ENCODE results near the gene ZMYND8.

Gene ZMYND8

DNA sequence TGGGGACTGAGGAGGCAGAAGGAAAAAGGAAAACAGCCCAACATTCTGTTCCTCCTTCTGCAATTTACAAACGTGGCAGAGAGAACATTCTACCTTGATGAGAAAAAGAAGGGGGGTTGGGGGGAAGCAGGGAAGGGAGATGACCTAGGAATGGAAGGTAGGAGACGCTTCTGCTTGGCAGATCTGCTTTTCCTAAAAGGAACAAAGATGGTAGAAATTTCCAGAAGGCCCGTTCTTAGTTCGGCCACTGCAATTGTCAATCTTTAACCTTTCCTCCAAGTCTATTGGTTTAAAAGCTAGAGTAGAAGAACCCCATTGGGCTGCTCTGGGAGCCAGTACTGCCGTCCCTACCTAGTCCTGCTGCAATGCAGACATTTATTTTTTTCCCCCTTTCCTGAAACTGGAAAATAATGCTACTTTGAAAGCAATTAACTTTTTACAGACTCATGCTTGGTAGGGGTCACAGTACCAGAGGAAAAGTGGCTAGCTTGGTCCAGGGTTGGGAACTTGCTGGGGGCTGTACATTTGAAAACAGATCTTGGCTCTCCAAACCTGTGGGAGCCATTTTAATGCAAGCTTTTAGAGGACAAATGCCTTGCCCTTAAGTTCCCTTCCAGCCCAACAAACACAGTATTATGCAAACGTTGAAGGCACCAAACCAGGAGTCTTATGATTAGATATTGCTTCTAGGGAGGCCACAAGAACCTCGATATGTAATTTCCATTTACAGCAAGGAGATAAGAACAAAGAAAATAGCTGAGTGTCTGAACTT is 2.6 kb downstream of the ZMYND8 start:
- no peak for DNase-seq

DNA sequence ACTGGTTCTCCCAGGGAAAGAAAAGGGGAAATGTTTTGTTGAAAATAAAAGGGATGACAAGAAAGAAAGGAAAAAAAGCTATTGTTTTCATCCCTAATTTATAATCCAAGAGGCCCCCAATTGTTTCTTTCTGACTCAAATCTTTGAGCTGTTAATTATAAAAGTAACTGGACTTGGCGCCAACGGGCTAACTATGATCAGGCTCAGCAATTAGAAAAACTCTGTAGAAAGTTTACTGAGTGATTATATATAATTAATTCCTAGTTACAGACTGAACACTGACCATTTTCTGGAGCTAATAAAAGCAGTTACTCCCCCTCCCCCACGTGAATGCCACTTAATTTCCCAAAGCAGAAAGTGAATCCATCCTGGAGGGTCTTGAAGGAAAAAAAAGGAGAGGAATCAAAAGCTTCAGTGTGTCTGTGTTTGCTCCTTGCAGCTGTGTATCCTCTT is 3.2 kb downstream of the ZMYND8 start:
- no peak for DNase-seq

DNA sequence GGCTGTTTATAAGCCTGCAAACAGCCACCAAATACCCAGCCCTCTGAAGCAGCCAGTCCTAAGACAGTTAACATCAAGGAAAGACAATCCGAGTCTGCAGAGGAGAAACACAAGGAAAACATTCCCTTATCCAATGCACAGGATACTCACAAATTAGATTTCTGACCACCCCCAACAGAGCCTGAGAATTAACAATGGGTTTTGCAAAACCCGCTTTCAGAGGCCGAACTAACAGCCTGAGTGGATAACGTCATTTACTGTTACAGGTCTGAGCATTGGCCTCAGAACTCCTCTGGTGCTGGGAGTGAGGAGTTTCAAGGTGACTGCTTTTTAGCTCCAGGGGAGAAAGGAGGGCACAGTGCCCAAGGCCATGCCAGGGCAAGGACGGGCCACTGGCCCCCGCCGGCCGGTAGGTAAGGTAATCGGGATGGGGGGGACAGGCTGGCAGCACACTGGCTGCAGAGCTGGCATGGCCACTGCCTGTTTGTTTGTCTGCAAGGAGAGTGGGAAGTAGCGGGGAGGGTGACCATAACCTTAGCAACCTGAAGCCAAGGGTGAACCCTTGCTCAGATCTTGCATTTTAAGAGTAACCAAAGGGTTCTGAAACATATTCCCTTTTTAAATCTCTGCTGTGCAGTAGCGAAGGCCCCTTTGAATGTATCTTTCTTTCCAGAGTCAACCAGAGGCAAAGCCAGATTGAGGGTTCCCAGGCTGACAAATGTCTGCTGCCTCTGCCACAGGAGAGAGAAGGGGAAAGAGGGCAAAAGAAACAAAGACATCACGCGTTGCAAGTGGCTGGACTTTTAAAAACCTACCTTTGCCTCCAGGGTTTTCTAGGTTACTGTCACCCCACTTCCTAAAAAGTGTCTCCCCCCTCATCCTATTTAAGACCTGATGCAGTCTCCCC is 3.9 kb downstream of the ZMYND8 start:
- DNase-seq, result no peak

DNA sequence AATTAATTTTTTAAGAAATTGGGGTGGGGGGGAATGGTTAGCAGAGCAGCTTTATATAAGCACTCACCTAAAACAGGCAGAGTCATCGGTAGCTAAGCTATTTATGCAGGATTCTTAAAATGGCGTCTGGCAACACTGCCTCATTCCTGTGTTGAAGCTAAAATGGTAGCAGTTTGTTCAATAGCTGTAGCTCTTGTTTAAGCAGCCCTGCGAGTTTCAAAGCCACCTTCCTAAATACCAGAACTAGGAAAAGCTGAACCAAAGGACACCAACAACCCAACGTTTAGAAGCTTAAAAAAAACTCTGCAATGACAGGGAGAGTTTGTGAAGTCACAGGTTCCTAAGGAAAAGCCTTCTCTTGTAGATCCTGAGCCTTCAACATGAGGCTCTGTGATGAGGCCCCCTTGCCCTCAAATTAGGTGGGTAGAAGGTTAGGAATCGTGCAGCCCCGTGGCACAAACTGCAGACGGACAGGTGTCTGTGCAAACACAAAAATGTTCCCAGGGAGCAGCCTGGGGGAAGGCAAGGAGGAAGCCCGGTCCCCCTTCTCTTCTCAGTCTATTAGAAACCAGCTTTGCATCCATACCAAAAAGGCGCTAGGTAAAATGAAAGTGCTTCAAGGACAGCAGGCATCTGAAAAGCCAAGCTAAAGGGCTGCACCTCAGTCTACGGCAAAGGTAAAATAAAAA is 4.7 kb downstream of the ZMYND8 start:
- DNase-seq, result no peak

DNA sequence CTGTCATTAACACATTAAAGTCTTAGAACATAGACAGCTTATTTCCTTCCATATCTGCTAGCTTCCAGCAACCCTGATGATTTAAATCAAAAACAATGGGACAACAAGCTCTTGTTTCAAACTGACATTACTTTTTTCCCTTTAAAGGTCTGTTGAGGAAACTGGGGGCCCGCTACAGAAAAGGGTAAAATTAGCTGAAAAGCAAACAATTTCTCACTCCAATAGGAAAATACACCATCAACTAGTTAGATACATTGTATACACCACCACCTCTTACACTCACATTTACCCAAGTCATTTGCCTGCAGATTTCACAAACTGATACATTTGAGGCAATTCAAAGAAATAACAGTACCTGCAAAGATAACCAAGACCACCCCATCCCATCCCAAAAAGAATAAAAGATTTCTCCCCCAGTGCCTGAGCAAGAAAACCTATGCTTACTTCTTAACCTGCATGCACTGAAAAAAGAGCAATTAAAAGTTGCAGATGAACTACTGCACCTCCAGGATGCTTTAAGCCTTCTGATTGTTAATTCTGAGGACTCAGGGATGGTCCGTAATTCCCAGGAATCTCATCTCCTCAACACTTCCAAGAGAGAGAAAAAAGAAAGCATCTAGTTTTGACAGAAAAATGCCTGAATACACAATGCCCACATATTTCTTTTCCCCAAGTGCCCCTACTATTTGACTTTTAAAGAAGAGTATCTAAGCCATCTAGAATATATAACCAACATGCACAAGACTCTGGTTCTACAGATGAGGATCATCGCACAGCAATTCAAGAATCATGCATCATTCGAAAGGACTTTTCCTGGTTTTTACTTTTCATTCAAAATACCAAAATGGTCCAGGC is 5.6 kb downstream of the ZMYND8 start:
- no peak for DNase-seq

DNA sequence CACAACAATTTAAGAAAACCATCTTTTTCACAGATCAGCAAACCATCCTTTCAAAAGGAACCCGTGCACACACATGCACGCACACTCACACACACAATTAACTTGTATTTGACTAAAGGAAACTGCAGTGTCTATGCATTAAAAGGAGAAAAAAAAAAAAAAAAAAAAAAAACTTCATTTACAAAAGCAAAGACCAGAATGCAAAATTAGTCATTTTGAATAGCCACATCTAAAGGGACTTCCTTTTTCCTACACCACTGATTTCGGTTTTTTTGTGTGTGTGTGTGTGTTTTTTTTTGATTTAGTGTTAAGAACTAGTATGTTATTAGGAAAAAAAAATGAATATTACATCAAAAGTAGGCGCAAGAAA is 6.3 kb downstream of the ZMYND8 start:
- DNase-seq, result no peak

DNA sequence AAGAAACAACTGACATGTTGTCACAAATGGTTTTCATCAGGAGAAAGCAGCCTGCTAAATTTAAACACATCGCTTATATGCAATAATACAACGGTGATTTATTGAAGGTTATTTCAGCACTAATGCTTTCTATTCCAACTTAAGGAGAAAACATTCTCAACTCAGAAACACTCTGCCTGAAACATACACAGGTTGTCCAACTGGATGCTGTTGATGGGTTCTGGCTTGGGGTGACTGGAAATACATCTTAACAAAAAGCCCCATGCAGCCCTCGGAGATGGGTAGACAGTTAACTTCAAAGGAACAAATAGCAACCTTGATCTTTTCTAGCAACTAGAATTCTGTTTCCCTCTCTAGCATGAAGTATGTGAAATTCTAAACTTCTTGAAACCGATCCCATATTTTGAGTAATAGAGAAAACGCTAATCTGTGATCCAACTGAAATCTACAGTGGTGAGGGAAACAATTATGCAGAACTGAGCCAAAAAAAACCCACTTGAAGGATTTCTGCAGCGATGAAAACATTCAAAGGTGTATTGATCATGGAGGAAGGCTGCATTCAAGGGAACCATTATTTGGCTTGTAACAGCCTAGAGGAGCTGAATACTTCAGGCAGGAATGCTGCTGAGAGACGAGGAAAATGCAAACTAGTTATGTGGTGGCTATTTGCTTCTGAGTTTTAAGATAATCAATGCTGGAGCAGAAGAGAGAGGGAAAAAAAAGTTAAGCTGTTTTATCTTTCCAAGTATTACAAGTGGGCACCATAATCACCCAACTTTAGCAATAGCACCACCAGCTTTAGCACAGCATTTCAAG is 6.9 kb downstream of the ZMYND8 start:
- no peak for DNase-seq

DNA sequence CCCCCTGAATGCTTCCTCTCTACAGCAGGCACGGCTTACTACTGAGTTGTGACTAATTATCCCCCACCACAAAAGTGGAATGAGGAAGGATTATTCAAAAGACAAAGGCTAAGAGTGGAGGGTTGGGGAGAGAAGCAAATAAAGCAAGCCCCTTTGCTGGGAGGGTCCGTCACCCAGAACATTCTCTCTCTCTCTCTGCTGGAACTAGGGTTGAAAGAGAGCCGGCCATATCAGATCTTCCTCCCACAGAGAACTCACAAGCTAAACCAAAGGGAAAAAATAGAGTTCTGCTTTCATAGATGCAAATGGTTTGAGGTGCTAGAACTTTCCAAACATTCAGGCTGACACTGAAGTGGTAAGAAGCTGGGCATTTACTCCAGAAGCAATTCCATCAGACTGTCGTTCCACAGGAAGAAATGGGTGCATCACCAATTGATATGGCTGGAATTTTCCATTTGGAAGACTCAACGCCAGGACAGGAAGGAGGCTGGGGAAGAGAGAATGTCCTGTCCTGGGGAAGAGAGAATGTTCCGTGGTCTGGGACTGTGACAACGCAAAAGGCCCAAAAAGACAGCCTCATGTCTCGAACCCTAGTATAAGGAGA is 7.9 kb downstream of the ZMYND8 start:
- DNase-seq, result no peak

DNA sequence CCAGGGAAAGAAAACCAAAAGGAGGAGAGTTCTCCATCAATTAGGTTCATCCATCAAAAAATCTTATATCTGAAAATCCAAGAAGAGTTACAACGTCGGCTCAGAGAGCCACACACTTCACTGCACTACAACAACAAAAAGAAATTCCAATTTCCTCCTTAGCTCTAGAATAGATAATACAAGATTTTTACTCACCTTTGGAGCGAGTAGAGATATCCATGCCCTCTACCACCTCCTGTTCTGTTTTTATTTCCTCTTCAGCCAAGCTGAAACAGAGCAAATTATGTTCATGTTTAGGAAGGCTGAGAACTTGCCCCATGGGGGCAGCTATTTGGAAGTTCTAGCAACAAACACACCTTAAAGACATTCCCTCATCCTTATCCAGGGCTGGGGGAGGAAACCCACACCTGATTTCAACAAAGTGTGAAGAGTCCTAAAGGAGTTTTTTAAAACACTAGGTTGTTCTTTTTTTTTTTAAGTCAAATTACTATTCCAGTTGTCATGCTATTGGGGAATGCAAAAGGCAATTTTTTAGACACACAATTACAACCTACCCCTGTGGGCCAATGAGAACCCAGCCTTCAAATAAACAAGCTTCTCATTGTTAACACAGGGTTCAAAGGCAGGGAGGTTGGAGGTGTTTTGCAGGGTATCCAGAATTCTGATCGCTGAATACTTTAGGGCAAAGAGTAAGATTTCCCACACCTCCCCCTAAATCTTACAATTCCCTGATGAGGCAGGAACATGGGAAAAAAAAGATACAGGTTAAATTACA is 8.7 kb downstream of the ZMYND8 start:
- DNase-seq, result no peak

DNA sequence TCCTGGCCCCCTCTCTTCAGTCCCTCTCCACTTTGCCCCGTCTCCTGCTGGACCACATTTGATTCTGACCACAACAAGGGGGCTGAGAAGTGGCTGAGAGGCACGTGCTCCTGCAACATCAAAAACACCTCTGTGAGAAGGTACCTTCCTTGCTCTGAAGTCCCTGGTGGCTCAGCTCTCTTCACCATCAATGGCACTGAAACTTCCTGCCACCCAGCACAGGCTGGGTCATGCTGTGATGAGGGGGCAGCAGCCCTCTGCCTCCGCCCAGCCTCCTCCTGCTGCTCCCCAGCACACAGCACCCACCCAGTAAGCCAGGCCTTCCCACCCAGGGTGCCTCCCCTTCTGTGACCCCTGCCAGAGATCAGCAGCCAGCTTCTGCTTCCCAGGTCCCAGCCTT is 10.3 kb downstream of the ZMYND8 start:
- DNase-seq, result no peak

DNA sequence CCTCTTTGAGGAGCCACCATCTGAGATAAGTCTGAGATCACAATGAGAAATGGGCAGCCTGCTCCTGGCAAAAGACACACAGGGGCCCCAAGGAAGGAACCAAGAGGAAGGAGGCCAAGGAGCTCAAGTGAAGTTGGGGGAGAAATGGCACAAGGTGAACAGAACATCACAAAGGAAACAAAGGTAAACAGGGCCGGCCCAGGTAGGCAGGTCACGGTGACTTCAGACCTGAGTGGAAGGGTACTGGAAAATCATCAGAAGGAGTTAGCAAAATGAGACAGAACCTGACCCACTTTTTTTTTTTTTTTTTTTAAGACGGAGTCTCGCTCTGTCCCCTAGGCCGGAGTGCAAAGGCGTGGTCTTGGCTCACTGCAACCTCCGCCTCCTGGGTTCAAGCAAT is 11.3 kb downstream of the ZMYND8 start:
- DNase-seq, result no peak

DNA sequence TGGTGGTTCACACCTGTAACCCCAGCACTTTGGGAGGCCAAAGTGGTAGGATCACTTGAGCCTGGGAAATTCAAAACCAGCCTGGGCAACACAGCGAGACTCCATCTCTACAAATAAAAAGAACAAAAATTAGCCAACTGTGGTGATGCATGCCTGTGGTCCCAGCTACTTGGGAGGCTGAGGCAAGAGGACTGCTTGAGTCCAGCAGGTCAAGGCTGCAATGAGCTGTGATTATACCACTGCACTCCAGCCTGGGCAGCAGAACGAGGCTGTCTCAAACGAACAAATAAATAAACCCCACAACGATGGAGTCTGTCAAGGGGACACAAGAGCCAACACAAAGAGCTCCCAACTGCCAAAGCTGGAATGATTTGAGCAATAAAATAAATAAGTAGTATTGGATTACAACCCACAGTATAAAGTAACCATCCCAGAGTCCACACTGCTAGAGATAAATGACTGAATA is 13.5 kb downstream of the ZMYND8 start:
- DNase-seq, result no peak

DNA sequence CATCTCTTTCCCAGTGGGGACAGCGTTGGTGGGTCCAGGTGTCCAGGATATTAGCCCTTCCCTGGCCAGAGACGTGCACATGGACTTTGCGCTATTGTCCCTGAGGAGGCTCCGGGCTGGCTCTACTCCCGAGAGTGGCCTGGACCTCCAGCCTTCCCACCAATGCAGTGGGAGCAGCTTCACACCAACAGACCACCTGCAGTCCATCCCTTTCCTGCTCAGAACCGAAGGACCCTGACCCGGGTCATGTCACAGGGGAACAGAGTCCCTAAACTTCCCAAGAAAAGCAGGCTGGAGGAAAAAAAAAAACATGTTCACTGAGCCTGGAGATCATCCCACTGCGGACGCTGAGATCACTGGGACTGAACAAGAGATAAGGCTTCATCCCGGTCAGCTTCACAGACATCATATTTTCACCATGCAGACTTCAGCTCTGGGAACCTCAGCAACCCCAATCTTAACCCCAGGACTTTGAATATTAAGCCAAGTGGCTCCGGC is 18.3 kb downstream of the ZMYND8 start:
- no peak for DNase-seq

DNA sequence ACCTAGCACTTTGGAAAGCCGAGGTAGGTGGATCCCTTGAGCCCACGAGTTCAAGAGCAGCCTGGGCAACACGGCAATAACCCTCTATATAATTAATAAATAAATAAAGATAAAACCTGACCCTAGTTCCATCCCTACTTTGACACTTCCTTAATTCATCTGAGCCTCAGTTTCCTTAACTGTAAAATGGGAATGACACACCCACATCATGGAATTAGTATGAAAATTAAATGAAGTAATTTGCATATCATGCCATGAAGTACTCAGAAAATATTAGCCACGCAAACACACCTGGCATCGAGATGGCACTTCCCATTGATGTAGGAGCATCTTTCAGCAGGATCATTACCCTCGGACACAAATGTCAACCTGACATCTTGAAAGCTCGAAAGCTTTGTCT is 19.1 kb downstream of the ZMYND8 start:
- DNase-seq, result no peak

DNA sequence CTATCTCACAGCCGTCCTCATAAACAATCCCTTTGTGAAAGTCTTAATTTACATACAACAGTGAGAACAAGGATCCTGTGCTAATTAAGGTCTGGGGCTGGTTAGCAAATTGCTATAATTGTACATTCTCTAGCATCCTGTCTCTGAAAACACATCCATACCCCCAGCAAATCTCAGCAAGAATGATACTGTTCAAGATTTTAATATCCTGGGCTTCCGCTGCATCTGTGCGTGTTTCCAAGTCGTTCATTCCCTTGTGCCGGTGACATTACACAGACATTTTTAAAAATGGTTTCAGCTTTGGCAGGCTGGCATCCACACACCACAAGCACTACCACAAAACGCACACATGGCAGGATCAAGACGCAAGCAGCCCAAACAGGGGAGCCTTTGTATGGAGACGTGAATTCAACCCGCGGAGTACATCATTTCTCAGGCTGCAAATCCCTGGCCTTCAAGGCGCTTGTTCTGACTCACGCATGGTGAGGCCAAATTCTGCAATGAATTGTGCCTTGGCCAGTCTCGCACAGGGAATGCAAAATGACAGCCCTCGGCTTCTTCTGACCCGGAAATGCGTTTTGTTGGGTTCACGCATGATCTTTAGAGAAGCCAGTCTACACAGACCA is 20.3 kb downstream of the ZMYND8 start:
- no peak for DNase-seq

DNA sequence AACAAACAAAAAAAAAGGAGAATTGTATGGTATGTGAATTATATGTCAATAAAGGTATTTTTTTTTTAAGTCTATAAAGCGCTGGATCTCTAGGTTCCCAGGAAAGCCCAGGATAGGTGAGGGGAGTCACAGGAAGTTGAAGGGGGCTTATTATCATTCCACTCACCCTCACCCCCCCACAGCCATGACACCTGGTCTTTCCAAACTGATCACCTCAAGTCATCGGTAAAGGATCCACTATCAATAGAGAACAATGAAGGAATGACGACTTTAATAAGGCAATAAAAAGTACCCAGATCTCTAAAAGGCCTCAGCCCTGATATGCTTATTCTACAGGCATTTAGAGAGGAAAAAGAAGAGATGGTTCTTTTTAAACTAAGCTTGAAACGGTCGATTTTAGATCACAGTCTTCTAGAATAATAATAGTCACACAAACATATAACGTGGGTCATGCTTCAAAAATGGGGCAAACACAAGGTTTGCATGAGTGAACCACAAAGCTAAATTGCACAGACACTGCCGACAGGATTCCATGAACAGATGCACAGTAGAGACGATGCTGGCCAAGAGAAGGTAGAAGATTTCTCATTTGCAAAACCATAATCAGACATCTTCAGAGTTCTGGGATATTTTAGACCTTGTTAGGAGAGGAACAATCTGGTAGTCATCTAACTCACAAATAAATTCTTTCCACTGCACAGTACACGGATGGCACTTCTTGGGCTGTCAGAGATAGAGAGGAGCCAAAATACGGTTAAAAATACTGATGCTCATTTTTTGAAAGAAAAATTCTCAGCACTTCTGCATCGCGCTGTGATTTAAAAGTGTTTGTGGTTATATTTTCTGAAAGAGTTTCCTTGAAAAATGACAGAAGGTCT is 21.0 kb downstream of the ZMYND8 start:
- no peak for DNase-seq

DNA sequence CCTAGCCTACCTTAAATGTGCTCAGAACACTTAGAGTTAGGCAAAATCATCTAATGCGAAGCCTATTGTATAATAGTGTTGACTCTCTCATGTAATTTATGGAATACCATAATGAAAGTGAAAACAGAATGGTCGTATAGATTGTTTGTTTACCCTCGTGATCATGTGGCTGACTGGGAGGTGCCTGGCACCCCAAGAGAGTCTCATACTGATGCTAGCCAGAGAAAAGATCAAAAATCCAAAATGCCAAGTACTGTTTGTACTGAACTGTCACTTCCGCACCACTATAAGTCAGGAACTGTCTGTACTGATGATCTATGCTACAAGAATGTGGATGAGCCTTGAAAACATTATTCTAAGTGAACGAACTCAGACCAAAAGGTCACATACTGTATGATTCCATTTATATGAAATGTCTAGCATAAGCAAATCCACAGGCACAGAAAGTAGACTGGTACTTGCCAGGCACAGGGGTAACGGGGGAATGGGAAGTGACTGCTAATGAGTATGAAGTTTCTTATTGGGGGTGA is 22.4 kb downstream of the ZMYND8 start:
- no peak for DNase-seq

All from activated CD4-positive, alpha-beta T cell treated with anti-CD3 and anti-CD28 coated beads, Interleukin-2, amount 50 U/mL, for 48 hours (primary cell).